GM13977 (cell line): ENCODE data around the gene ZNF320.
"Not testable (repeated sequence)": the region's sequence is repeated elsewhere in the genome, so short reads cannot be mapped to it uniquely, and the experiment has no call there.

ENCODE experiments used
- DNase-seq: peaks from one replicate; pipeline ENCODE4 v3.0.0; 2012; ENCODE audit warnings: low spot score
- CTCF ChIP-seq: IDR thresholded peaks from 2 replicates; pipeline ENCODE4 v1.5.1; 2012; ENCODE audit warnings: mild to moderate bottlenecking, control low read depth; ENCODE audit not compliant: insufficient read depth; ENCODE audit errors: extremely low read depth, missing control alignments
- in situ Hi-C: fragments of 300-500 bp; cut with MboI; formaldehyde crosslinking; loops from one replicate; pipeline ENCODE4 v1.12.0; 2022; ENCODE audit warnings: low sequenced_read_pairs, low pct_unique_long_range_greater_than_20kb, mixed read lengths, inconsistent platforms; ENCODE audit not compliant: unreplicated experiment

Gene ZNF320

GRCh38 chr19:52936151-52936953, 38.9 kb upstream of the ZNF320 start:
- DNase-seq = no peak
- TF ChIP-seq CTCF = no peak
- in situ Hi-C loops = no loop called here

GRCh38 chr19:52935434-52935833, 38.0 kb upstream of the ZNF320 start:
- no peak for TF ChIP-seq CTCF
- DNase-seq = no peak
- in situ Hi-C loops = no loop called here

- DNase-seq, in situ Hi-C loops: not testable (repeated sequence)
These were observed 27.2 kb upstream of the ZNF320 start for GRCh38 chr19:52924641-52925040.

GRCh38 chr19:52923778-52924593, 26.6 kb upstream of the ZNF320 start:
- no peak for TF ChIP-seq CTCF
- no peak for DNase-seq
- in situ Hi-C loops = no loop called here

GRCh38 chr19:52922841-52923777, 25.7 kb upstream of the ZNF320 start, which contains the start of gene ZNF888:
Gene ZNF888, minus strand, starts transcription at chr19:52923428. Its CDS starts 5,555 bp downstream, at chr19:52917873.
- peak; percentile 90 for DNase-seq
- in situ Hi-C loops = no loop called here
- no peak for TF ChIP-seq CTCF

GRCh38 chr19:52917531-52917930, 20.1 kb upstream of the ZNF320 start:
- no peak for DNase-seq
- in situ Hi-C loops = no loop called here
- TF ChIP-seq CTCF = no peak
